Endometrium (tissue), 2 donors: ENCODE measurements around the gene SARDH.

Source experiments
- FAIRE-seq: peaks from 2 replicates; lab custom pipeline; 2012; peaks lifted over from hg19 to GRCh38; lab: Jason Lieb, UNC
- donor health status: control.
- donor health status: control.

SARDH gene

DNA sequence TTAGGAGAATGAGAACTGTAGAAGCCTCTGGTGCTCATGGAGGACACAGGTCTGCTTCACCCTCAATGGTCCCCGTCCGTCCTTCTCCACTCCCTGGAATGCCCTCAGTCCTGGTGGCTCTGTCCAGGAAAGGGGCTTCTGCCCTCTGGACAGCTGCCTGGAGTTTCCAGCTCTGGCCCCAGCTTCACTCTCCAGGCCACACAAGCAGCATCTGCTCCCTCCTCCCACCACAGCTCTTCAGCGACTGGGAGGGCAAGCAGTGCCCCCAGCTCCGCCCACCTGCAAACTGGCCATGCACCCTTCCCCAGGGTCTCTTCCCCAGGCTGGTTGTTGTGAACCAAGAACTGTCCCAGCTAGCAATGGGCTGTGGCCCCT is 4.7 kb downstream of the SARDH start:
- FAIRE-seq: no peak

DNA sequence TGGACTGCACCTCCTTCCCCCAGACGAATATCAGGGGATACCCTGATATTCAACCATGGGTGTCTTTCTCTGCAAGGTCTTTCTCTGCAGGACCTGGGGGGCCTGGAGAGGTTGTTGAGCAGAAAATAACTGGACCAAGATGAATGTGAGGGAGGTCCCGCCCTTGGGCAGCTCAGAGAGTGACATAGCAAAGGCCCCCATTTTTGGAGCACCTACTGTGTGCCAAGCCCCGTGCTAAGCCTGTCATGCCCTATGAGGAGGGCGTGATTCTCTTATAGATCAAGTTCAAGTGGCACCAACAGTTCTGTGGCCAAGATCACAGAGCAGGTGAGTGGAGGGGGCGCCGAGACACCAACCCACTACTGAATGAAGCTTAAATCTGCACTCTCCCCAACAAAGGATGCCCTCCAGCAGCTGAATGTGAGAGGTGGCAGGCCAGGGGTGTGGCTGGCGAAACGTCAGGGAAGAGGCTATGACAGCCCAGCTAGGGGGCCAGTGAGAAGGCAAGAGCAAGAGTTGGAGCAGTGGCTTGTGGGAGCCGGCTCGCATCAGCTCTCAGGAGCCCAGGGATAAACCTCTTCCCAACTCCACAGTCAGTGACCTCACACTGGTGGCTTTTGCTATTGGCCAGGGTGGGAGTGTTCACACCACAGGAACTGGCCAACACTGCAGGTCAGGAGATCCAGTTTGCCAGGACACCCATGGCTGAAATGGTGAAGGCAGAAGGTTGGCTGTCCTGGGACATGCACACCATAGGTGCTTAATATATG is 5.3 kb downstream of the SARDH start:
- FAIRE-seq: no peak

DNA sequence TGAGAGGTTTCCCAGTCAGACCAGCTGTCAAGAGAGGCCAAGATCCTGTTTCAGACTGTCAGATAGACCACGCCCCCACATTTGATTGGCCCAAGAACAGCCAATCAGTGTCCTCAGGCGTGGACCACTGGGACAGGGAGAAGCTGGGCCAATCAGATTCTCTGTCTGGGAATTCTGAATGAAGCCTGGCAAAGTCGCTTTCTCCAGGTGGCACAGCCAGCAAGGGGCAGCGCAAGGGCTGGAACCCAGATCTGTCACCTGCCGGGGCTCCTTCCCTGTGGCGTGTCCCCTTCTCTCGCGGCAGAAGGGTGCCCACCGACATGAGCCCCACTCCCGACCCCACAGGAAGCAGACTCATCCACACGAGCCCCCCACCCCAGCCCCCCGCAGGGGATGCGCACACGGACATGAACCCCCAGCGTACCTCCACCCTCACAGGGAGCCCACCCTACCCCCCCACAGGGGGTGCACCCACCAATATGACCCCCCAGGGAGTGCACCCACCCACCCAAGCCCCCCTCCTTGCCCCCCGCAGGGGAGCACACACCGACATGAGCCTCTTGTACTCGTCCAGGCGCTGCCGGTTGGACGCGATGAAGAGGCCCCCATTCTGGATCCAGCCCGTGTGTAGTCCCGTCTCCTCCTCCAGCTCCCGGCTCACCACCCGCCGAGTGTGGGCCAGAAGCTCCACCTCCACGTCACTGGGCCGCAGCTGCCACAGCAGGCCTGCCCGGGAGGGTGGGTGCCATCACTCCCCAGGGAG is 6.1 kb downstream of the SARDH start:
- no peak for FAIRE-seq

DNA sequence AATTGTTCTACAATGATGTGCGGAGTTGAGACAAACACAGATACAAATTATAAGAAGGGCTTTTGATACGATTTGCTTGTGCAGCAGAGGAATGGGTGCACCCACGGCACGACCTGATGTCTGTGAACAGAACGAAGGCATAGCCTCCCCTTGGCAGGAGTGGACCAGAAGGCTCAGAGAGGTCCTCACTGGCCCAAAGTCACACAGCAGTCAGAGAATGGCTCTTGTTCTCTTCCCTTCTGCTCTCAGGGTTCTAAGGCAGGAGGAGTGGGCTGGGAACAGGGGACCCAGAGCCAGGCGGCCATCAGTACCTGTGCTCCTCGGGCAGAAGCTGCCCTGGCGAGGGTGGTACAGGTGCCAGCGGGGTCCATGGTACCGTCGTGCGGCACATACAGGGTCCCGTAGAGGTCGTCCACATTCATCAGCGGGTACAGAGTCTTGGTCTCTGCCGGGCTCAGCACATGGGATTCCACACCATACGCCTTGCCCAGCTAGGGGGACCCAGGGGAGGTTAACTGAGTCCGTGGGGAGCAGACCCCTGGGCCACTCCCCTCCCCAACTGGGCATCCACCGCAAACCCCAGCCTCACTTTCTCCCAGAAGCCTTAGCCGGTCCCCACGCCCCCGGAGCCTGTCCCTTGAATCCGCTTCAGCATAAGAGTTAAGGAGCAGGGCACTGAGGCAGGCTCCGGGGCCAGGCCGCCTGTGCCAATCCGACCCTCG is 7.0 kb downstream of the SARDH start:
- FAIRE-seq: no peak

DNA sequence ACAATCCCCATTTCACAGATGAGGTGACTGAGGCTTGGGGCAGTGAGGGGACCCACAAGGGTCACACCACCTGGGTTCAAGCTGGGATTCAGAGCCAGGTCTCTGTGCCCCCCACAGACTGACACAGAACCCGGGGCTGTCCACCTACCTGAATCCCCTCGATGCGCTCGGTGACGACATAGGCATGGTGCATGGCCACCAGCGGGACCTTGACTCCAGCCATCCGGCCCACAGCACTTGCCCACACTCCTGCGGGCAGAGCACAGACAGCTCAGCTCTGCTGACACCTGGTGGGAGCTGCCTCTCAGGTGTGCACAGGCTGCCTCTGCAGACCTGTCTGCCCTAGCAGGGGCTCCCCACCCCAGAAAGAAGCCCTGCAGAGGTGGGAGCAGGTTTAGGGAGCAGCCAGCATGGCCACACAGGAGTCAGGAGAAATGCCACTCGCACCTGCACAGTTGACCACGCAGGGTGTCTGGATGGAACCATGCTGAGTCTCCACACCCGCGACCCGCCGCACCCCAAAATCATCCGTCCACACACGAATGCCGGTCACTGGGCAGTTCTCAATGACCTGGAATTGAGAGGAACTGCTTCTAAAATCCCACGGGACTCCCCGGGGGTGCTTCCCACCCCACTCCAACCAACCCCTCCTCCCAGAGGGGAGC is 8.4 kb downstream of the SARDH start:
- no peak for FAIRE-seq

DNA sequence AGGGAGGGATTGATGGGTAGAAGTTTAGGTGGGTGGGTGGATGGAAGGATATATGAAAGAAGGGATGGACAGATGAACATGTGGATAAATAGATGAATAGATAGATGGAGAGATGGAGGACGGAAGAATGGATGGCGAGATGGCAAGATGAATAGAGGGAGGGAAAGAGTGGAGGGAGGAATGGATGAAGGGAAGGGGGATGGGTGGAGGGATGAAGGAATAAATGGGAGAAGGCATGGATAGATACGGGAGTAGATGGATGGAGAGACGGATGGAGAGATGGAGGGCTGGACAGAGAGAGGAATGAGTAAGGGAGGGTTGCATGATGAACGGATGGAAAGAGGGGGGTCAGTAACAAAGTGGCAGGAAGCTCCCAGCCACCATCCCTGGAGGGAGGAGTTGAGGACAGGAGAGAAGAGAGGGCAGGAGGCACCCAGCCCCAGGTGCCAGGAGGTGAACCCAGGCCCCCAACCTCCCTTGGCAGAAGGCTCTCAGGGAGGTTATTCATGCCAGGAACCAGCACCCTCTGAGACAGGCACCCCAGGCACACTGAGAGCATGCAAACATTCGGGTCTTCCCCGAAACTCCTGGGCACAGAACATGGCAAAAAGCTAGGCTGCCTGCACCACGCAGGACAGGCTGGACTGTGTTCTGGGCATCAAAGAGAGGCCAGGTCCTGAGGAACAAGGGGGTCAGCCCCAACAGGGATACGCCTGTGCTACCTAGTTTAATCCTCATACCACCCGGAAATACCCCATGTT is 9.1 kb downstream of the SARDH start:
- no peak for FAIRE-seq

DNA sequence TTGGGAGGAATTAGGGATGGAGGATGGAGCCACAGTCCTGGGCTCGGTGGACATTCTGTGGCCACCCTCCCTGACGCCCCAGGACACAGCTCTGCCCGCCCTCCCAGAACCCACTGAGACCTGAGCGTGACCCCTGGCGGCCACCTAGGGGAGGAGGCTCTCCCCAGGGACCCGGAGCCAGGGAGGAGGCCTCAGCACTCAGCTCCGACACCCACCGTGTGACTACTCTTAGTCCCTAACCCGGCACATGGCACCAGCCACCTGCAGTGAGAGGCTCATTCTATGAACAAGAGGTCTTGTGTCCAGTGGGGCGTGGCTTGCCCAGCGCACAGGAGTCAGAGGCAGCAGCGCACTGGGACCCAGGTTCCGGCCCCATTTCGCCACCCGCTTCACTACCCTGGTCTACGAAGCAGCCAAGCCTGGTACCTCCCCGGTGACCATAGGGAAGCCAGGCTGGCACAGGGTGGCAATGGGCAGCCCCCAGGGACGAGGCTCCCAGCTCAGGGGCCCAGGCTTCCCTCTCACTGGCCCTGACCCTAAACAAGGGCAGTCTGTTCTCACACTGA is 10.2 kb downstream of the SARDH start:
- no peak for FAIRE-seq

DNA sequence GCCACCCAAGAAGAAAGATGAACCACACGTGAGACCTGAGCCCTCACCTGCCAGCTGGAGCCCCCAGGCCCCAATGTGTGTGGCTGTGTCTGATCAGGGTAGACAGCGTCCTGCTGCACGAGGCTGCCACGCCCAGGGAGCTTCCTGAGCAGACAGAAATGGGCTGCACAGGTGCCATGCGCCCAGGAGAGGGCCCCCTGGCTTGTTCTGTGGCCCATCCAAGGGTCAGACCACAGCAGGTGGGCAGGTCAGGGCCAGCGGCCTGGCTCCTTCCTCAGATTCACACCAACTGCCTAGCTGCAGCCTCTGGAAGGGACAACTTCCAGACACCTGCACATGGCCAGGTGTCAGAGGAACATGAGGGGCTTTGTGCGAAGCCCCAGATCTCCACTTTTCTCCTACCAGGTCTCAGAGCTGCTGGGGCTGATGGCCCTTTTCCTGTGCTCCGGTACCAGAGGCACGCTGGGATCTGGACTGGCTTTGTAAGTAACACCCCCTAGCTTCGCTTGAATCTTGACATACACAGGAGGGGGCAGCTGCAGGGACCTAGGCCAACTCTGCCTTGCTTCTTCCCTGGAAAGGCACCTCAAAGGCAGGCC is 10.8 kb downstream of the SARDH start:
- no peak for FAIRE-seq

DNA sequence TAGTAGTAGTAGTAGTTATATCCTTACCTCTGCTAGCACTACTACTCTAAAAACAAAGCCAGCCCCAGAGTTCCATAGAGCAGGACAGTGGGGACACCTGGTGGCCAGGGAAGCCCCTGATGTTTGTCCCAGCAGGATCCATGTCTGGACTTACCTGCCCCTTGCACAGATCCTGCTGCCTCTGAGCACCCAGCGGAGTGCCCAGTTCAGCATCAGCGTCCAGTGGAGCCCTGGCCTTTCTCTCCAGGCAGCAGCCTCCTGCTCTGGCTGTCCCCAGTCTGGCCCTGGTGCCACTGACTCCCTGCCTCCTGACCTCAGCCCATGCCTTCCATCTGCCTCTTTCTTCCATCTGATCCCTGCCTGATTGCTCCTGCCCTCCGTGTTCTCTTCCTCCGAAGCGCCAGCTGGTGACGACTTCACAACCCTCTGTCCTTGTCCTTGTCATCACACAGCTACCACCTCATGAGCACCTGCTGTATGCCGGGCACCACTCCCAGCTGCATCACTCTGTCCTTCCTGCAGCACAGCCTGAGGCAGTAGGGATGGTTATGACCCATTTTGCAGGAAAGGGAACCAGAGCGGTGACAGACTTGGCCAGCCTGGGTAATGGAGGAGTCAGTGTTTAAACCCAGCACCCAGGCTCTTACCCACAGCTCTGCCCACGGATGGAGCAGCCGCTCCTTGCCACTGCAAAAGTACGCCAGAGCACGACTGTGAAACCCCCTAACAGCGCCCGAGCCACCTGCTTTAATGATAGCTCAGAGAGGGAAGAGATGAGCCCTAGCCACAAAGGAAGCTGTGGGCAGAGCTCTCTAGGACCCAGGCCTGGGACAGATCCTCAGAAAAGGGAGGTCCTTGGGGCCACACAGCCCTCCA is 11.5 kb downstream of the SARDH start:
- no peak for FAIRE-seq

DNA sequence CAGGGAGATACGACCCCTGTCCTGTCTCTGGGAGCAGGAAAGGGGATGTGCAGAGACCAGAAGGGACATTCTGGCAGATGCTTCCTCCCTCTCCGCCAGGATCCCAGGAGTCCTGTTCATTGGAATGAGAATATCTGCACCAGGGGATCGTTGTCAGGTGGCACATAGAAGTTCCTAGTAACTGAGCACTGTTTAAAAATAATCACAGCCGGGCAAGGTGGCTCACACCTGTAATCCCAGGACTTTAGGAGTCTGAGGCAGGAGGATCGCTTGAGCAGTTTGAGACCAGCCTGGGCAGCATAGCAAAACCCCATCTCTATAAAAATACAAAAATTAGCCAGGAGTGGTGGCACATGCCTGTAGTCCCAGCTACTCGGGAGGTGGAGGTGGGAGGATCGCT is 12.3 kb downstream of the SARDH start:
- no peak for FAIRE-seq

DNA sequence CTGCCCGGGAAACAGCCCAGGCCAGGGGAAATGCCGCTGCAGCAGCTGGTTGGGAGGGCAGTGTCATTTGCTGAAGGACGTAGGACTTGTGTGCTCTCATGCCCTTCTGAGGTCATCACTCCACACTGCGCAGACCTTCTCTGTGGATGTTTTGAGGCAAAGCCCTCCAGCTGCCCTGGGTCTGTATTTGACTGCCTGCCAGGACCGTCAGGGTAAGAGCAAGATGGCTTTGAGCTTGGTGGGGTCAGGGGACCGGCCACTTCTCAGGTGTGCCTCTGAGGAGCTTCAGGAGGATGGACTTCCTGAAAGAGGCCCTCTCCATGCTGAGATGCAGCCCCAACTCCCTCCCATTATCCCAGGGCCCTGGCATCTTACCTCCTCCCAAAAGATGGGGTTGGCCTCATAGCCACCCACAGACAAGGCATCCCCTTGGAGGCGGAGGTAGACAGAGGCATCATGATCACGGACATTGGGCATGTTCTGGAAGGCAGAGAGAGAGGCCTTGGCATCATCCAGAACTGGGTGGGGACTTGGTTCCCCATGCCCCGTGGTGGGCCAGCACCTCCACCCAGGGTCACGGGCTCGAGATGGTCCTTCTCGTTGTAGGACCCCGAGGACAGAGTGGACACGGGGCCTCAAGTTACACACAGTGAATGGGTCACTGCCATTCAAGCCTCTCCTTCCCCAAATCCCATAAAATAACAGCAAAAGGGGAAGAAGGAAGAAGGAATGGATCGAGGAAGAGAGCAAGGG is 19.4 kb downstream of the SARDH start:
- FAIRE-seq: no peak

DNA sequence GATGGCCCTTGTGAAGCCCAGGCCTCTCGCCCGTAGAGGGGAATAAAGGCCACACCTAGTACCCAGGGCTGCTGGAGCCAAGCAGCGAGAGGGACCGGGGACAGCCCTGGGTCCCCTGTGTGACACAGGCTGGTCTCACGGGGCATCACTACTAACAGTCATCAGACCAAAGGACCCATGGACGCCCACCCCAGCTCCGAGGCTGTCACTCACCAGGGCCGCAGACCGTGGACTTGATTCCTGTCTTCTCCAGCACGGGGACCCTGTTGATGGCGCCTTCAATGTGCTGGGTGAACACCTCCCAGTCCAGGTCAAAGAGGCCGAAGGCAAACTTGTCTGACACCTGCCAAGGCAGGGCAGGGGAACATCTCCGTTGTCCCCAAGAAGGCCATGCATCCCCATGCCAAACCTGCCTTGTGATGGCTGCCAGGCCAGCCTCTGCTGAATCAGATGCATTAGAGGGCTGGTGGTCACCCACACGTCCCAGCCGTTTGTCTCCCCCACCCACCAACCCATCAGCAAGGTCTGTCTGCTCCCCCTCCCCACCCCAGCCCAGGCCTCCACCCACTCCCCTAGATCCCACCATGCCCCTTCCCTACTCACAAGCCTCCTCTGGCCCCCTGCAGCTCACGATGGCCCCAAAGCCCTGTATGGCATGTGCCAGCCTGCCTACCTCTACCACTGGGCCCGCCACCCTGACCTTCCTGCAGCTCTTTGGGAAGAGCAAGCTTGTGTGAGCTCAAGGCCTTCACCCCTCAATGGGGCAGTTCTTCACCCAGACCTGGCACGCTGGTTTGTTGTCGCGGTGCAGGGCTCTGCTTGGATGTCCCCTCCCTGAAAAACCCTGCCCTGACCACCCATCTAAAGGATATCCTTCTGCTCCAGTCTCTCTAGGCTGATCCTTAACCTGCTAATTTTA is 20.8 kb downstream of the SARDH start:
- FAIRE-seq: no peak

DNA sequence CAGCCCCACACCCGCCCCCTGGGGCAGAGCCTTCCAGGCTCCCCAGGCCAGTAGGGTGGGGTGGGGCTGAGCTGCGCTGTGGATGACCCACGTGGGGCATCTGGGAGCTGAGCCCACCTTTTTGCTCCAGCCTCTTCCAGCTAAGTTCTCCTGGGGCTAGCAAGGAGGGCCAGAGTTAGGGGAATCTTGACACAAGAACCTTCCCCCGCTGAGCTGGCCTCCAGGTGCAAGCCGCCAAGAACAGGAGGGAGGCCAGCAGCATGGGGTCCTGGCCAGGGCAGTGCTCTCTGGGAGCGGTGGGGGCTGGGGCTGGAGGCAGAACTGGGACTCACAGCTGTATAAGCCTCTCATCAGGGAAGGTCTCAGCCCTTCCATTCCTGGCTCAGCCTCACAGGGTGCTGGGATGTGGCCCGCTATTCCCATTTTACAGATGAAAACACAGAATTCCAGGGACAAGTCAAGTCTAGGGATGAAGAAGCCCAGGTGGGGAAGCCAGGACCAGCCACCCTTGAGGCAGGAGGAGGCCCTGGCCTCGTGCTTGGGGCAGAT is 21.5 kb downstream of the SARDH start:
- FAIRE-seq: no peak

DNA sequence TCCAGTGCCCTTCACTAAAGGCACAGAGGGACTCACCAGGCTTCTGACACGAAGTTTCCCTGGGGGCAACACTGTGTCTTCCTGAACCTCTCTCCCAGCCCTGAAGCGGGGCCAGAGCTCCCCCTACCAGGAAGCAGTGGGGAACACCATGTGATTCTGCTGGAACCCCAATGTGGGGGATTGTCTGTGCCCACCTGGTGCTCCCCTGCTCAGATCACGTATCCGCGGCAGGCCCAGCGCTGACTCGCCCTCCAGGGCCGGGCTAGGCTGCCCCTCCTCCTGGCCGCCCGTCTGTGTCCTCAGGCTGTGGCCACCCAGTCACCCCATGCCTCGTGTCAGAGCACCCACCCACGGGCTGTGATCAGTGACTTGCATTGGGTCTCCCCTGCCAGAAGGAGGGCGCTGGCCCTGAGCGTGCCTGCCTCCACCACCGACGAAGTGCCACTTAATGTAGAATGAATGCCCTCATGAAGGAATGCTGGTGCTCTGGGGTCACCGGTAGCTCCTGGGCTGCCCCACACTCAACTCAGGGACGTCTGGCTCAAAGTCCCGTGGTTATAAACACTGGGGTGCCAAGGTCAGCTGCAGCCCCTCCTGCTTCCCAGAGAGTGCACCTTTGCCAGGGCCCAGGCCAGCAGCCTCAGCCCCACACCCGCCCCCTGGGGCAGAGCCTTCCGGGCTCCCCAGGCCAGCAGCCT is 22.1 kb downstream of the SARDH start:
- FAIRE-seq: no peak

DNA sequence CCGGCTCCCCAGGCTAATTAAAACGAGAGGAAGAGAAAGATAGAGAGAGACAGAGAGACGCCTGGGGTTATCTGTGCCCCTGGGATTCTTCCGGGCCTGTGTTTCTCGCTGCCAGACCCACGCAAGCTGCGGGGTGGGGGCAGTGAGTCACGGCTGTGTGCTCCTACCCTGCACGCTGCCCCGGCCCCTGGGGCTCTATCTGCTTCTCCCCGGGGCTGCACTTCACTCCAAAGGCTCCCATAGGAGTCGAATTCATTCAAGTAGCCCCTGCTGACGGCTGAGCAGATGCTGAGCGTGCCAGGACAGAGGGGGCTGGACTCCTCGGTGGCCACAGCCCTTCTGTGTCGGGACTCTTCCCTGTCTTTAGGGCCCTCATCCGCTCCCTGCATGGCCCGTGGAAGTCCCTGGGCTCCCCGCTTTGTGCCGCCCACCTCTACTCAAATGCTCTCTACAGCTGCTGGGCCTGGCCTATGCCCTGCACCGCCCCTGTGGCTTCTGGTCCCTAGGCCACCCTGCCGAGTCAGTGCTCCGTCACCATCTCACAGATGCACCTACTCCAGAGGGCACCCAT is 22.8 kb downstream of the SARDH start:
- FAIRE-seq: no peak

DNA sequence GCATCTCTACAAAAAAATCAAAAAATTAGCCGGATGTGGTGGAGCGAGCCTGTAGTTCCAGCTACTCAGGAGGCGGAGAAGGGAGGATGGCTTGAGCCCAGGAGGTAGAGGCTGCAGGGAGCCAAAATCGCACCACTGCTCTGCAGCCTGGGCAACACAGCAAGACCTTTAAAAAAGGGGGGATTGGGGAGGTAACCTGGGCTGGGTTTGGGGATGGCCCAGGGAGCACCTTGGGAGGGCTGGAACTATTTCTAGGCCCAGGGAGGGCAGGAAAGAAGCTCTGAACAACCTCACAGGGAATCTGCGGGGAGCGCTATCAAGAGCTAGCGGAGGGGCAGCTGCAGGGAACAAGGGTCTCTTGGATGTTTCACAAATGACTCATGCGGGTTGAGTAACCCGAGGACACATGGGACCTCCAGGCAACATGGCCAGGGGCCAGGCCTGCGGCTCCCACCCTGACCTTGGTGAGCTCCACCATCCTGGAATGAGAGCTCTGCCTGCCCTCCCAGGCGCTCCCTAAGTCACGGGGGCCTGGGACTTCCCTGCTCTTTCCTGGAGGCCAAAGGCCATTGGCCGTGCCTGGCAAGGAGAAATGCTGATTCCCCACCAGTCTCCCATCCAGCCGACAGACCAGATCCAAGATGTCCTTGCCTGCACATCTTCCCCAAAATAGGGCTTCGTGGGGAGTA is 23.4 kb downstream of the SARDH start:
- FAIRE-seq: no peak
